SH-SY5Y (cell line): ENCODE results near the gene MCF2L2.

Source experiments
- GATA2 ChIP-seq: IDR thresholded peaks from 2 replicates; pipeline ENCODE4 v1.6.1; 2011; ENCODE audit warnings: mild to moderate bottlenecking, low read depth, low read length
- GATA3 ChIP-seq: IDR thresholded peaks from 2 replicates; pipeline ENCODE4 v1.6.1; 2011; ENCODE audit warnings: low read depth, mild to moderate bottlenecking, low read length, moderate library complexity

- TF ChIP-seq GATA2, result no peak
- no peak for TF ChIP-seq GATA3
Observed at GRCh38 chr3:183328164-183328563, 100.3 kb downstream of the MCF2L2 start.
